ENCODE data around the gene ARHGEF37.
"Not testable (repeated sequence)": the region's sequence is repeated elsewhere in the genome, so short reads cannot be mapped to it uniquely, and the experiment has no call there.

The ARHGEF37 gene

DNA sequence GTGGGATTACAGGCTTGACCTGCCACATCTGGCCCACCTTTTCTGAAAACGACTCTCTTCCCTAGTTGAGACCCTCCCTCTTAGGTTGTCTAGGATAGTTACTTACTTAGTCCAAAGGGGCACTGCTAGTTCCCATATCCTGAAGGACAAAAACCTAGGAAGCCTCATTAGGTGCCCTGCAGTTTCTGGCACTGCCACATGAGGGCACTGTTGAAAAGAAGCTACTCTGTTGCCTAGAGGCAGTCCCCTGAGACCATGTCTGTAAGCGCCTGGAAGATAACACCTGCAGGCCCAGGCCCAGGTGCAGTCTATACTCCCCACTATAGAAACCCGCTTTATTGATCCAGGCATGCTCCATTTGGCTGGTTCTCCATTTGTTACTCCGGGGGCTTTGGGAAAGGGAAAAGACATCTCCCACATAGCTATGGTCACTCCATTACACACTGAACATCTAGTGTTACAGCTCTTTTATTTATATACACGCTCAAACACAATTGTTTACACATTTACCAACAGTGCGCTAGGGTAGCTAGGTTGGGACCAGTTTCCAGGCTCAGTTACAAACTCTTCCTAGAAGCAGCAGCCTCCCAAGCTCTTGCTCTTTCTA lies 75.4 kb downstream of the ARHGEF37 start:
- peaks cover 9 to 14% of the 10 kb centered on the region in 2 donors for H3K9me3 Mint-ChIP-seq
- H3K27me3 Mint-ChIP-seq, result peaks cover 11% of the 10 kb centered on the region
- no peak overlapping the region for H3K27ac Mint-ChIP-seq
- no peaks in the 10 kb centered on the region for H3K4me1 Mint-ChIP-seq
- H3K4me3 Mint-ChIP-seq, result no peak overlapping the region
- ATAC-seq (no peak), DNase-seq (no peak)

DNA sequence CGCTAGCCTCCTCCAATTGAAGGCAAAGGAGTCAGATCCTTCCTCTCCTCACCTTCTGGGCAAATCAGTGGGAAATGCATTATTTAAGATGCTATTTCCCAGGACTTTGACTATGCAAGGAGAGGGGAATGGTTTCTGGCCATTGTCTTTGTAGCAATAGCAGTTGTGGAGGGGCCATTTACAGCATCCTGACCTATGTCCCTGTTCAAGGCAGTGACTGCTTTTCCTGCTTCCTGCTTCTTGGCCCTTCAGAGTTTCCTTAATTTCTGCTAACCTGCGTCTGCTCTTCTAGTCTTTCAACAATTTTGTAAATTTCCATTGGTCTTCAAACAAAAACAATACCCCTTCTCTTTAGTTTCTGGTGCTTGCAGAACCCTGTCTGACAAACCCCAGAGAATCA lies 76.0 kb downstream of the ARHGEF37 start:
- no peak overlapping the region for H3K27ac Mint-ChIP-seq
- peaks cover 11% of the 10 kb centered on the region for H3K27me3 Mint-ChIP-seq
- no peaks in the 10 kb centered on the region for H3K4me1 Mint-ChIP-seq

DNA sequence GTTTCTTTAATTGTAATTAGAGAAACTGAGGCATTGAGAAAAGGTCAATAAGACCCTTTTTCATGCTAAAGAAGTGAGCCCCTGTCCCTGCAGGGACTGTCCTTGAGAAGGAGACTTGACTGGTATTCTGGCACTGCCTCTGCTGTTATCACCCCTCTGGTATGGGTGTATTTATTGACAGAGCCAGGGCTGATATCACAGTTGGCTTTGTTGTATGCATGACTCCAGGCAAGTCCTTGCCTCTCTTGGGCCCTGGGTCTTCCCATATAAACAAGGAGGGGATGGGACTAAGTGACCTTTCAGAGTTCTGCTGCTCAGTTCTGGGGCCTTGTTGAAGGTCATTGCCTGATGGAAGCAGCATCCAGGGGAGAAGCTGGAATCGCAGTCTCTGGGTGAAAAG lies 77.0 kb downstream of the ARHGEF37 start:
- Mint-ChIP-seq H3K4me3 (no peak overlapping the region), H3K9me3 (peaks cover 9 to 14% of the 10 kb centered on the region in 2 donors), H3K27me3 (peaks cover 11% of the 10 kb centered on the region), H3K27ac (no peak overlapping the region), H3K4me1 (no peaks in the 10 kb centered on the region)
- ATAC-seq (no peak), DNase-seq (no peak)

More for the DNA sequence above, 76.0 kb downstream of the ARHGEF37 start:
- H3K9me3 Mint-ChIP-seq, result peaks cover 9 to 14% of the 10 kb centered on the region in 2 donors
- H3K4me3 Mint-ChIP-seq, result no peak overlapping the region
- ATAC-seq (no peak), DNase-seq (no peak)

DNA sequence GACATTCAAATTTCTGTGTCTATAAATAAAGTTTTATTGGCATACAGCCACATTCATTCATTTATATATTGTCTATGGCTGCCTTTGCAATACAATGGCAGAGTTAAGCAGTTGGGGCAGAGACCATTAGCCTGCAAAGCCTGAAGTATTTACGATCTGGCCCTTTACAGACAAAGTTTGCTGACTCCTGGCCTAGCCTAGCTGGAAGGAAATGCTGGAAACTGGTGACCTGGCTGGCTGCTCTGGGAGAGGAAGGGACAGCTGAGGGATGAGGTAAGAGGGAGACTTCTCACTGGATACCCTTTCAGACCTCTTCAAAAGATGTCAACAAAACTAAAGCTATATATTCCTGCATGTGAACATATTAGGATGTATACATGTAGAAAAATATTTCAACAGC lies 82.8 kb downstream of the ARHGEF37 start:
- Mint-ChIP-seq H3K4me3 (no peak overlapping the region), H3K27me3 (no peaks in the 10 kb centered on the region), H3K9me3 (peaks cover 6 to 12% of the 10 kb centered on the region in 2 donors), H3K4me1 (no peaks in the 10 kb centered on the region), H3K27ac (peak overlapping the region in 1 of 2 donors; percentile 54)
- DNase-seq (no peak), ATAC-seq (no peak)

DNA sequence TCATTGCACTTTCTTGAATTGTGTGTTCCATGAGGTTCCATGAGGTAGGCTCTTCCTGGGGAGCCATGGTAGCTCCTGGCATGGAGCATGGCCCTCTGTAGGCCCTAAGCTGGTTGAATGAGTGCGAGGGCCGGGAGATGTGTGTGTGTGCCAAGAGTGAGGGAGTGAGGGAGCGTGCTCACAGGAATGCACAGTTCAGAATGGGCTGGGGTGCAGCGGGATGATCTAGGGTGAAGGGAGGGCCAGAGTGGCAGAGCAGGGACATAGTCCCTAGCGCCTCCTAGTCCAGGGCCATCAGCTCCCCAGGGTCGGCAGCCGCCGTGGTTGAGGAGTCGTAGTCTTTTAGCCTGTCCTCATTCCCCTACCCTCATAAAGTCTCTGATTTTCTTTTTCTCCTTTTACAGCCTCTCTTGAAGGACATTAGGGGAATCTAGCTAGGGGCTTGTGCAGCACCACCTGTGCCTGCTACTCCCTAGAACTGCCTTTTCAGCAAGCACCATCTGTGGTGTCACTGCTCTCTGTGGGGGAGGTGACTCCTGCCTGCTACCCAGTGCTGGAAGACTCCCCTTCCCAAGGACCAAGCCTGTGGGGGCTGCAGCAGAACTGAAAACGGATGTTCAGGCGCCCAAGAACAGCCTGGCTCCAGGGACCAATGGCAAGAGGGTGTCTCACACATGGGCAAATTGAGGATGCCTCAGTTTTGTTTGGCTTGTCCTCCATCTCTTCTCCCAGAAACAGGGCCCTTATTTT lies 83.5 kb downstream of the ARHGEF37 start:
- Mint-ChIP-seq H3K27me3 (no peaks in the 10 kb centered on the region), H3K27ac (no peak overlapping the region), H3K4me1 (no peaks in the 10 kb centered on the region), H3K9me3 (peaks cover 6 to 12% of the 10 kb centered on the region in 2 donors), H3K4me3 (no peak overlapping the region)
- ATAC-seq (no peak), DNase-seq (no peak)

DNA sequence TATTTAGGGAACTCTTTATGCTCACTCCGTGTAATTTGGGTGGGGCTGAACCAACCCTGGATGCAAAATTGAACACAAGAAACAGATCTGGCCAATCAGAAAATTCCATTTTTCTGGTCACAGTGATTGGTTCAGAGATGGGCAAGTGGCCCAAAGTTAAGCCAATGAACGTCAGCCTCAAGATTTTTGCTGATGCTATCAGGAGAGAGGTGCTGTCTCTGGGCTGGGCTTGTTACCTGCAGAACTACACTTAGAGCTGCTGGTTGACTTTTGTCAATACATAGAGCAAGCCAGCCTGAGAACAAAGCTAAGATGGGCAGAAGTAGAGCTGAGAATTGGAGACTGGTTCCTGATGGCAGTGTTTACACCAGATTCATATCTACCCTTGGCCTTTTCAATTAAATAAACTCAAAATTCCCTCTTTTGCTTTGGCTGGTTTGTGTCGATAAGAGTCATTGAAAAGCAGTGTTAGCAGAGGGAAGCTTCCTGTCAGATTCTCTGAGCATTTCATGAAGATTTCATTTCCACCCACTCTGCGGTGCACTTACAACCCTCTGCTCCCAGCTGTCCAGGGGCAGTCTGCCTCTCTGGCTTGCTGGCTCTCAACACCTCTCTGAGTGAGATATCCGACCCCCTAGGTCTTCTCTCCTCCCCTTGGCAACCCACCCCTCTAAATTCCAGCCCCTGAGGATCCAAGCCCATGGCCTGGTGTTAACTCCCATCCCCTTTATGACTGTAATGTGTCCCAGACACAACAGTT lies 84.3 kb downstream of the ARHGEF37 start:
- ATAC-seq (no peak), DNase-seq (no peak)
- Mint-ChIP-seq H3K27me3 (no peaks in the 10 kb centered on the region), H3K9me3 (peaks cover 6 to 12% of the 10 kb centered on the region in 2 donors), H3K4me1 (no peaks in the 10 kb centered on the region), H3K27ac (no peak overlapping the region), H3K4me3 (no peak overlapping the region)

DNA sequence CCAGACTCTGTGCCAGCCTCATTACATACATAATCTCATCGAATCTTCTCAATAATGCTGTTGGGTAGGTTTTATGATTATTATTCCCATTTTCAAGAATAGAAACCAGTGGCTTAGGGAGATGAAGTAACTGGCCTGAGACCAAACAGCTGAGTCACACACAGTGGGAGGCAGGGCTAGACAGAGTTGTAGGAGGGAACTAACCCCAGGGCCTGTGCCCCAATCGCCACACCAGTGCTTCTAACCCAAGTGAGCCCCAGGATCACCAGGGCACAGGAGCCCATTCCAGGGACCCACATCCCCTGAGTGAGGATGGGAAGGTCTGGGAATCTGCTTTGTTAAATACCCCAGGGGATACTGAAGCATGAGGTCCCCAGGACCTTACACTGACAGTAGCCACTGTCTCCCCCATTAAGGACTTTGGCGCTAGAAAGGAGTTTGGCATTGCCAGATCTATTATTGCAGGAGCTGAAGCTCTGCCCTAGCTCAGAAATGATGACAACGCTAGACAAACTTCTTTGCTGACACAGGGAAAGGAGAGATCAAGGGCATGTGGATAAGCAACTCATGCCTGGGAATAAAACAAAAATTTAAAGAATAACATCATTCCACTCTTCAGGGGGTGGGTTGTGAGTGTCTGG lies 85.0 kb downstream of the ARHGEF37 start:
- no peak for ATAC-seq
- H3K27ac Mint-ChIP-seq, result peak overlapping the region in 1 of 2 donors; percentile 54
- H3K4me1 Mint-ChIP-seq, result no peaks in the 10 kb centered on the region
- no peaks in the 10 kb centered on the region for H3K27me3 Mint-ChIP-seq
- no peak overlapping the region for H3K4me3 Mint-ChIP-seq
- DNase-seq, result no peak
- peaks cover 6 to 12% of the 10 kb centered on the region in 2 donors for H3K9me3 Mint-ChIP-seq

DNA sequence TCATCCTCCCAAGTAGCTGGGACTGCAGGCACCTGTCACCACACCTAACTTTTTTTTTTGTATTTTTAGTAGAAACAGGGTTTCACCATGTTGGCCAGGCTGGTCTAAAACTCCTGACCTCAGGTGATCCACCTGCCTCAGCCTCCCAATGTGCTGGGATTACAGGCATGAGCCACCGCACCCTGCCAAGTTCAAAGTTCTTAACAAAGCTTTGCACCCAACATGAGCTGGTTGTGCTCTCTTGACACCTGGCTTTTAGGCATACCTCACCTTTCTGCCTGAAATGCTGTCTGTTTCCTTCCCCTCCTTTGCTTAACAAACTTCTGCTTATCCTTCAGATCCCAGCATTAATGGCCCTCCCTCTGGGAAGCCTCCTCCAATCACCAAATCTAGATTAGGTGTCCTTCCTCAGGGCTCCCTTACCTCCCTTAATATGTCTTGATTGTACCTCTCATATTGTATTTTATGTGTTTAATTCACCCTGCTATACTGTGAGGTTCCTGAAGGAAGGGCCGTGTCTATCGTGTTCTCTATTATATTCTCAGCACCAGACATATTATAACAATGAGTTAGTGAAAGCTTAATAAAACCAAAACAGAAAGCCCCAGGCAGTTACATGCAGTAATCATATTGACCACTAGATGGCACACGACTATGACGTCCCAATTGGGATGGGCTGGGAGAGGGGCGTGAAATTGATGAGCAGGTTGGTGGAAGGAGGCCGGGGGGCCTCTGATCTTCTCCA lies 86.0 kb downstream of the ARHGEF37 start:
- ATAC-seq, result peak; percentile 45
- peak overlapping the region in 1 of 2 donors; percentile 1 for H3K27ac Mint-ChIP-seq
- H3K9me3 Mint-ChIP-seq, result peaks cover 12 to 19% of the 10 kb centered on the region in 2 donors
- DNase-seq, result peak; percentile 27 to 30
- H3K27me3 Mint-ChIP-seq, result peaks cover 5% of the 10 kb centered on the region
- no peak overlapping the region for H3K4me3 Mint-ChIP-seq
- no peaks in the 10 kb centered on the region for H3K4me1 Mint-ChIP-seq

DNA sequence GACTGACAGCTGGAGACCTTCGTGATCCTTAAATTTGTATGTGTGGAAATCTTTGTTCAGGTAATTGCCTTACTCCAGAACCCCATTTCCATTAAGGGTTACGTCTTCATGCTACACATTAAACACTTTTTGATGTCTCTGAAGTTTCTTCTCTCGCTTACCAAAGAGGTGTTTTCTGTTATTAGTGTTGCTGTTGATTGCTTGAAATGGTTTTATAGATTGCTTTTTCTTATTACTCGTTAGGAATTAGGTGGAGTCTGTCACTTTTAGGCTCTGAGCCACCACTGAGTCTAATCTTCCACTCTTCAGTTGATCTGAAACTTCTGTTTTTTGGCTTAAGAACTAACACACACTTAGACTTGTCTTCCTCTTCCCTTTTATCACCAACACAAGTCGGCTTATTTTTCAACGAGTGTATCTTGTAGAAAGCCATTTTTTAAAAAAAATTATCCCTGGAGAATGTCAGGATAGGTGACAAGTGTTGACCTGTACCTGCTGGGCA lies 86.6 kb downstream of the ARHGEF37 start:
- ATAC-seq (no peak), DNase-seq (no peak)
- no peak overlapping the region for H3K27ac Mint-ChIP-seq
- no peaks in the 10 kb centered on the region for H3K4me1 Mint-ChIP-seq
- H3K9me3 Mint-ChIP-seq, result peaks cover 12 to 22% of the 10 kb centered on the region in 2 donors
- H3K27me3 Mint-ChIP-seq, result peaks cover 10% of the 10 kb centered on the region
- no peak overlapping the region for H3K4me3 Mint-ChIP-seq

DNA sequence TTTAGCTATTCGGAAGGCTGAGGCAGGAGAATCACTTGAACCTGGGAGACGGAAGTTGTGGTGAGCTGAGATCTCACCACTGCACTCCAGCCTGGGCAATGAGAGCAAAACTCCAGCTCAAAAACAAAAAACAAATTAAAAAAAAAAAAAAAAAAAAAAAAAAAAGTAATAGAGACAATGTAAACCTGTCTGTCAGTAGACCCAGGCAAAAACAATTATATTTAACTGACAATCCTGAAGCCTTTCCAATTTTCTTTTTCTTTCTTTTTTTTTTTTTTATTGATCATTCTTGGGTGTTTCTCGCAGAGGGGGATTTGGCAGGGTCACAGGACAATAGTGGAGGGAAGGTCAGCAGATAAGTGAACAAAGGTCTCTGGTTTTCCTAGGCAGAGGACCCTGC lies 88.0 kb downstream of the ARHGEF37 start:
- not testable (repeated sequence) for H3K27ac Mint-ChIP-seq, ATAC-seq, H3K4me1 Mint-ChIP-seq, DNase-seq, H3K27me3 Mint-ChIP-seq, H3K4me3 Mint-ChIP-seq
- peaks cover 12 to 22% of the 10 kb centered on the region in 2 donors for H3K9me3 Mint-ChIP-seq

DNA sequence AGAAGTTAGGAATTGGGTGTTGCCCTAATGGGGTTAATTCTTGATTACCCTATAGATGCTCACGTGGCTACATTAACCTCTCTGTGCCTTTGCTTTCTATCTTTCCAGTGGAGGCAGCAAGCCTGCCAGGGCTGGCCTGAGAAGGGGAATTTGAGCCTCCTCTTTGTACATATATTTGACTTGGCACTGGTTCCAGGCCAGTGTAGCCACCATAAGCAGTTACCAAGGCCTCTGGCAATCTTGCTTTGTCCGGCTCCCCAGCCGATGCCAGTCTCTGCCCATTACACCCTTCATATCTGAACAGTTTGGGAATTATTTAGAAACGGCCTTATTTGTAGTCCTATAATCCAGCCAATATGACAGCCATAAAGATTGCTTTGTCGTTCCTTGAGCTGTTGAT lies 90.2 kb downstream of the ARHGEF37 start:
- Mint-ChIP-seq H3K27me3 (peaks cover 19% of the 10 kb centered on the region), H3K4me3 (no peak overlapping the region), H3K9me3 (peaks cover 12 to 22% of the 10 kb centered on the region in 2 donors), H3K4me1 (peaks cover 6% of the 10 kb centered on the region), H3K27ac (no peak overlapping the region)
- DNase-seq, result no peak
- ATAC-seq, result no peak

DNA sequence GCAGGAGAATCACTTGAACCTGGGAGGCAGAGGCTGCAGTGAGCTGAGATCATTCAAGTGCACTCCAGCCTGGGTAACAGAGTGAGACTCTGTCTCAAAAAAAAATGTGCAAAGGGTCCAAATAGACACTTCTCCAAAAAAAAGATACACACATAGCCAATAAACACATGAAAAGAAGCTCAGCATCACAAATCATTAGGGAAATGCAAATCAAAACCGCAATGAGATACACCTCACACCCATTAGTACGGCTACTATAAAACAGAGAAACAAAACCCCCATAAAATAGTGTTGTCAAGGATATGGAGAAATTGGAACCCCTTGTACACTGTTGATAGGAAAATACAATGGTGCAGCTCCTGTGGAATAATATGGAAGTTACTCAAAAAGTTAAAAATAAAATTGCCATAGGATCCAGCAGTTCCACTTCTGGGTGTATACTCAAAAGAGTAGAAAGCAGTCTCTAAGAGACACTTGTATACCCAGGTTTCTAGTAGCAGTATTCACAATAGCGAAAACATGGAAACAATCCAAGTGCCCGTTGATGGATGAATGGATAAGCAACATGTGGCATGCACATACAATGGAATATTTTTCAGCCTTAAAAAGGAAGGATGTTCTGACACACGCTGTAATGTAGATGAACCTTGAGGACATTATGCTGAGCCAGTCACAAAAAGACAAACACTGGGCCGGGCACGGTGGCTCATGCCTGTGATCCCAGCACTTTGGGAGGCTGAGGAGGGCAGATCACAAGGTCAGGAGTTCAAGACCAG lies 91.6 kb downstream of the ARHGEF37 start:
- Mint-ChIP-seq H3K27ac (no peak overlapping the region), H3K4me3 (no peak overlapping the region), H3K4me1 (peaks cover 6% of the 10 kb centered on the region), H3K27me3 (peaks cover 19% of the 10 kb centered on the region), H3K9me3 (peaks cover 10 to 15% of the 10 kb centered on the region in 2 donors)
- DNase-seq, result no peak
- no peak for ATAC-seq

DNA sequence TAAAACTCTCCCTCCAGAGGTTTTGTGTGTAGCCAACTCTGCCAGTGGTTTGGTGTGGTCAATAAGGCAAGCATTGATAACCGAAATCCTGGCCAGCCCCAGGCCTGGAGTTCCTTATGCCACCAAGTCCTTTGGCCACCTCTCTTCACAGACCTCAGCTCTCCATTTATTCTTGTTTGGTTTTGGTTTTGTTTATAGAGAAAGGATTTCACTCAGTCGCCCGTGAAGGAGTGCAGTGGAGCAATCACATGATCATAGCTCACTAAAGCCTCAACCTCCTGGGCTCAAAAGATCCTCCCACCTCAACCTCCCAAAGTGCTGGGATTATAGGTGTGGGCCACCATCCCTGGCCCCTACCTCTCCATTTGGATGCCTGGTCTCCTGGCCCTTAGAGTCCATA lies 93.4 kb downstream of the ARHGEF37 start:
- no peak overlapping the region for H3K4me3 Mint-ChIP-seq
- peaks cover 19% of the 10 kb centered on the region for H3K27me3 Mint-ChIP-seq
- H3K4me1 Mint-ChIP-seq, result peaks cover 6% of the 10 kb centered on the region
- DNase-seq, result no peak
- no peak for ATAC-seq
- H3K9me3 Mint-ChIP-seq, result peaks cover 6 to 10% of the 10 kb centered on the region in 2 donors
- H3K27ac Mint-ChIP-seq, result no peak overlapping the region

DNA sequence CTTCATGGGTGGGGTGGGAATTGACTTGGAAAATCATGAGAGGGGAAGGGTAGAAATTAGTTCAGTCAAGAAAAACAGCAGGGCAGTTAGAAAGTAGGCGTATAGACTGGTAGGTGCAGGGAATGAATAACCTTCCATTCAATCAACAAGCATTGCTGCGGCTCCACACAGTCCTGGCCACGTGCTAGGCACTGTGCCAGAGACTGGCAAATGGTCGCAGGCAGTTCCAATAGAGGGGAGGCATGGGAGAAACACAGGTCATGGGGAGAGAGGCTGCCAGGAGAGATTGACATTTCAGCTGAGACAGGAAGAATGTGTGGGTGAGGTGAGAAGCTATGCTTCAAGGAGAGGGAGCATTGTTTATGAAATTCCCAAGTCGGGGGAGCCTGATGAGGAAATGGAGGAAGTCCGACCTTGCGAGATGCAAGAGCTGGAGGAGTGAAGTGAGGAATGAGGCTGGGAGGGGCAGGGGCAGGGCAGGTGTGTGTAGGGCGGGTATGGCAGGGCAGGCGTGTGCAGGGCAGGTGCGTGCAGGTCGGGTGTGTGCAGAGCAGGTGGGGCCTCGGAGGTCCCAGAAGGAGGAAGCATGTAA lies 94.4 kb downstream of the ARHGEF37 start:
- ATAC-seq (no peak), DNase-seq (no peak)
- H3K4me1 Mint-ChIP-seq, result peaks cover 6% of the 10 kb centered on the region
- H3K4me3 Mint-ChIP-seq, result no peak overlapping the region
- peaks cover 6 to 10% of the 10 kb centered on the region in 2 donors for H3K9me3 Mint-ChIP-seq
- peaks cover 24% of the 10 kb centered on the region for H3K27me3 Mint-ChIP-seq
- H3K27ac Mint-ChIP-seq, result no peak overlapping the region

All from stimulated activated naive CD8-positive, alpha-beta T cell treated with anti-CD3 and anti-CD28 coated beads, Interleukin-15, amount 100 ng/mL, for 72 hours (primary cell).